Globus pallidus (tissue), 1 donor: Measurements from ENCODE around the gene SOD3.

Source experiments
- DNase-seq: peaks from one replicate; pipeline ENCODE4 v3.0.0-alpha.2; 2015; ENCODE audit warnings: low spot score

SOD3 gene

GRCh38 chr4:24840826-24841543 lies 45.6 kb downstream of the SOD3 start:
- no peak for DNase-seq

DNA sequence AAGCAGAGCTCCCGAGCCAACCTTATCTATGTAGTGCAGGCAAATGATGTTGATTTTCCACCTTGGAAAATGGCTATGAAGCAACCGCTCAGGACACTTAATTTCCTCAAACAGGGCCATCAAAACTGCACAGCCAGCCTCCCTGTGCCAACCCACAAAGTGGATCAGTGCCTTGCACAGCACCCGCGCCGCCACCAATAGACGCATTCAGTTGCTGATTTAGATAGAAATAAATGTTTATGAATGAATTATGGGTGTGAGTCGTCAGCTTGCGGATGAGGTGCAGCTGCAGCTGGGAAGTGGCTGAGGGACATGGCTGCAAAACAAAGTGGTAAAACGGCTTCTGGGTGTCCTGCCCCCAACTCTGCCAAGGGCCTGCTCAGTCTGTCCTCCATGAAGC lies 47.0 kb downstream of the SOD3 start:
- DNase-seq = no peak

GRCh38 chr4:24843096-24843495 lies 47.7 kb downstream of the SOD3 start:
- no peak for DNase-seq

DNA sequence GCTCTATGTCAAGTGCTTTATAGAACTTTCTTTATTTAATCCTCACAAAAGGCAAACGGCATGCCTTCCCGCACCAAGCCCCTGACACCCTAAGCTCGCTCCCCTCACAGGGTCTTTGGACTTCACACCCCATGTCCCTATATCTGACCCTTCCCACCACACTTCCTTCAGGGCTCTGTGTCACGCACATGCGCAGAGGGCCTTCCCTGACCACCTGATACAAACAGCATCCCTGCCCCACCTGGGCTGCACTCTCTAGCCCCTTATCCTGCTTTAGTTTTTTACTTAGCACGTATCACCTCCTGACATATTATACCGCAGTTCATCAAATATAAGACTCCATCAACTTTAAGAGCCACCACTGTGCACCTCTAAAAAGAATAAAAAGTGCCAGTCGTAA lies 49.8 kb downstream of the SOD3 start:
- no peak for DNase-seq

DNA sequence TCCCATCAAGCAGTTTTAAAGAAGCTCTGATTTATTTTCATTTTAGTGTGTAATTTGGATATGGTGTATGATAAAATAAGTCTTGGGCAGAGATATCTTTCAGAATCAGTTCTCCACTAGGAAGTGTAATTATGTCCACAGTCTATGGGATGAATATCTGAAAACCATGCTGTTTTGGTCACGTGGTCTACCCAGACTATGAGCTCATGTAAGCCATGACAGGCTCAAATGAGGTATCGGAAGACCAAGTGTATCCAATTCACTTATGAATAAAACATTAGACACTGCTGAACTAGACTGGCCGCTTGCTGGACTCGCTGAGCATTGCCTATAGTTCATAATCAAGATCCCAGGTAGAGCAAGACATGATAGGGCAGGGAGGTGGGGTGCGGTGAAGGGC lies 50.5 kb downstream of the SOD3 start:
- DNase-seq = no peak

- no peak for DNase-seq
Observed at GRCh38 chr4:24846716-24847115, 51.3 kb downstream of the SOD3 start.

DNA sequence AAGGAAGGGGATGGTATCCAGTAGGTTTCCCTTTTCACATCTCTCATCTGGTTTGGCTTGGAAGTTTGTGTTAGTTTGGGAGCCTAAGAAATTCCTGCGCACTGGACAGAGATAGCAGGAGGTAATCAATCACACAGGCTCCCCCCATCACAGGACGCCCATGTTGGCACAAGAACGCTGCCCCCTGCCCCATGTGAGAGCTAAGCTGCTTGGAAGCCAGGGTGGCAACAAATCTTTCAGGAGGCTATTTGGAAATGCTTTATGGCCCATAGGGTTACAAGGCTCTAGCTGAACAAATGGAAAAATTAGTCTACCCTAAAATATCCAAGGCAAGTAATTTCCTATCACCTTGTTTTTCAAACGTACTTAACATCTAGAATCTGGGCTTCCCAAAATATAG lies 54.0 kb downstream of the SOD3 start:
- DNase-seq = no peak

DNA sequence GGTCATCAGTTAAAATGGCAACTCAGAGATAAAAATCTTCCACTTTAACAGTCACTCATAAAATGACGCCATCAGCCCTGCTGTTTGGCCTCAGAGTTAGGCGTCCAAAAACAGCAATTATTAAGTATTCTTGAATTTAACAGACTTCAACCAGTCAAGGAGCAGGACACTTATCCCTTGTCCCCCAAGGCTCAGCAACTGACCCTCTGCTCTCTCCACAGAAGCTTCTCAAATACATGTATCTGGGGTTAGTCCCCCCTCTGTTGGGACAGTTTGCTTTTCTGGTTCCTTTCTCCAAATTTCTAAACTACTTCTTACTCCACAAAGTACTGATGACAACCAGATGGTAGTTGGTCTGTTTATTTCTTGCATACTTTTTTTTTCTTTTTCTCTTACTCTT lies 54.4 kb downstream of the SOD3 start:
- DNase-seq = no peak
